ENCODE results near the gene SDK1. TPM values are rescaled to one million over a fixed set of nuclear protein-coding genes. Genes with fewer than 3 reads are reported as not detected.

Gene SDK1
- total RNA-seq, 2 experiments from 2014 or later, result 0.19 to 0.36 TPM

DNA sequence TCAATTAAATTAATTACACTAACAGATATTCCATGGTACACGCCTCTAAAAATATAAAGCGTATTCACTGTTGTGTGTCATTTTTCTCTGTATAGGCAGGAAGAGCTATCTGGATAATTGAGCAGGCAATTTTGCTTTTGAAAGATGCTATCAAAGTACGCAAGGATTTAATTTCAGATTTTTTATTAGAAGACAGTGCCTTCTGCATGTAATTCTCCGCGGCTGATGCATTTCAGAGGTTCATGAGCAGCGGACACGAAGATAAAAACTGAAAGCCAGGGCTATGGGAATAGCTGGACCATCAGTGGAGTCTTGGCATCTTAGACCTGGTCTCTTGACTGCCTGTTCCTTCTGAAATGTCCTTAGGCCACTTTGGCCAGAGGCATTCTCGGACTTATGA is 35.7 kb upstream of the SDK1 start:
- ChIA-PET CTCF (ENCODE audit: unreplicated experiment) (no interaction called here), POLR2A (no interaction called here)
- DNase-seq (ENCODE audit: low spot score), result no peak
- H3K9me2 ChIP-seq (ENCODE audit: insufficient read depth, low read length), result no peaks in the 10 kb centered on the region
- no TSS peak for BruUV-seq (replicated peaks)
- no peak overlapping the region for H2AFZ ChIP-seq (ENCODE audit: low read length)
- TF ChIP-seq EZH2phosphoT487 (IDR thresholded peaks at IDR 0.05; ENCODE audit: borderline replicate concordance, low read depth, low read length), result no peak
- TF ChIP-seq, protein P1, sequence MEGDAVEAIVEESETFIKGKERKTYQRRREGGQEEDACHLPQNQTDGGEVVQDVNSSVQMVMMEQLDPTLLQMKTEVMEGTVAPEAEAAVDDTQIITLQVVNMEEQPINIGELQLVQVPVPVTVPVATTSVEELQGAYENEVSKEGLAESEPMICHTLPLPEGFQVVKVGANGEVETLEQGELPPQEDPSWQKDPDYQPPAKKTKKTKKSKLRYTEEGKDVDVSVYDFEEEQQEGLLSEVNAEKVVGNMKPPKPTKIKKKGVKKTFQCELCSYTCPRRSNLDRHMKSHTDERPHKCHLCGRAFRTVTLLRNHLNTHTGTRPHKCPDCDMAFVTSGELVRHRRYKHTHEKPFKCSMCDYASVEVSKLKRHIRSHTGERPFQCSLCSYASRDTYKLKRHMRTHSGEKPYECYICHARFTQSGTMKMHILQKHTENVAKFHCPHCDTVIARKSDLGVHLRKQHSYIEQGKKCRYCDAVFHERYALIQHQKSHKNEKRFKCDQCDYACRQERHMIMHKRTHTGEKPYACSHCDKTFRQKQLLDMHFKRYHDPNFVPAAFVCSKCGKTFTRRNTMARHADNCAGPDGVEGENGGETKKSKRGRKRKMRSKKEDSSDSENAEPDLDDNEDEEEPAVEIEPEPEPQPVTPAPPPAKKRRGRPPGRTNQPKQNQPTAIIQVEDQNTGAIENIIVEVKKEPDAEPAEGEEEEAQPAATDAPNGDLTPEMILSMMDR (conservative IDR thresholded peaks at IDR 0.05; ENCODE audit: low read length), result no peak
- H4K20me1 ChIP-seq (ENCODE audit: insufficient read depth, low read length), result no peaks in the 10 kb centered on the region
- H3K79me2 ChIP-seq (ENCODE audit: insufficient read depth, low read depth, low read length), result no peaks in the 10 kb centered on the region
- no peaks in the 10 kb centered on the region for H3K4me1 ChIP-seq (ENCODE audit: insufficient read depth, low read length, poor library complexity, severe bottlenecking)
- H3K9me3 ChIP-seq (ENCODE audit: low read length), result no peaks in the 10 kb centered on the region
- no peaks in the 10 kb centered on the region for H3K36me3 ChIP-seq (ENCODE audit: insufficient read depth, low read length)
- H3K27ac ChIP-seq (ENCODE audit: low read depth, low read length, poor library complexity, severe bottlenecking), result no peak overlapping the region
- H3K4me3 ChIP-seq (ENCODE audit: low read depth, low read length, poor library complexity, severe bottlenecking), result no peak overlapping the region
- no peak overlapping the region for H3K4me2 ChIP-seq (ENCODE audit: low read length)
- intact Hi-C loops (cut with micrococcal nuclease; ENCODE audit: unreplicated experiment), result no loop called here

DNA sequence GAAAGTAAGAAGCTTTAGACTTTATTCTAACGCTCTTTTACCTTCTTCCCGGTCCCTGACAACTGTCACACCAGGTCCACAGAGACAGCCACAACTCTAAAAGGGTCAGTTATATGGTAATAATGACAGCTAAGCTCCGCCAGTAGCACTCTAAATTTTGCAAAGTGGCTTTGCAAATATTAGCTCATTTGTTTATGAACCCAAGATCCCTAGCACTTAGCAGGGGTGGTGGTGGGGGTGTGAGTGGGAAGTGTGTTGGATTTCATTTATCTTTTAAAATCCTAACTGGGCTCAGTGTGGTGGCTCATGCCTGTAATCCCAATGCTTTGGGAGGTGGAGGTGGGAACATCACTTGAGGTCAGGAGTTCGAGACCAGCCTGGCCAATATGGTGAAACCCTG is 34.8 kb upstream of the SDK1 start:
- no TSS peak for BruUV-seq (replicated peaks)
- intact Hi-C loops (cut with micrococcal nuclease; ENCODE audit: unreplicated experiment), result no loop called here
- no peaks in the 10 kb centered on the region for H3K36me3 ChIP-seq (ENCODE audit: insufficient read depth, low read length)
- no peaks in the 10 kb centered on the region for H4K20me1 ChIP-seq (ENCODE audit: insufficient read depth, low read length)
- H3K79me2 ChIP-seq (ENCODE audit: insufficient read depth, low read depth, low read length), result no peaks in the 10 kb centered on the region
- POLR2A ChIA-PET, result no interaction called here
- no peak overlapping the region for H2AFZ ChIP-seq (ENCODE audit: low read length)
- TF ChIP-seq, protein P1 (conservative IDR thresholded peaks at IDR 0.05; ENCODE audit: low read length), result no peak
- no peak for TF ChIP-seq EZH2phosphoT487 (IDR thresholded peaks at IDR 0.05; ENCODE audit: borderline replicate concordance, low read depth, low read length)
- H3K4me3 ChIP-seq (ENCODE audit: low read depth, low read length, poor library complexity, severe bottlenecking), result no peak overlapping the region
- DNase-seq (ENCODE audit: low spot score), result no peak
- no peaks in the 10 kb centered on the region for H3K9me2 ChIP-seq (ENCODE audit: insufficient read depth, low read length)
- H3K4me2 ChIP-seq (ENCODE audit: low read length), result no peak overlapping the region
- H3K9me3 ChIP-seq (ENCODE audit: low read length), result no peaks in the 10 kb centered on the region
- no peak overlapping the region for H3K27ac ChIP-seq (ENCODE audit: low read depth, low read length, poor library complexity, severe bottlenecking)
- H3K4me1 ChIP-seq (ENCODE audit: insufficient read depth, low read length, poor library complexity, severe bottlenecking), result no peaks in the 10 kb centered on the region
- CTCF ChIA-PET (ENCODE audit: unreplicated experiment), result no interaction called here

DNA sequence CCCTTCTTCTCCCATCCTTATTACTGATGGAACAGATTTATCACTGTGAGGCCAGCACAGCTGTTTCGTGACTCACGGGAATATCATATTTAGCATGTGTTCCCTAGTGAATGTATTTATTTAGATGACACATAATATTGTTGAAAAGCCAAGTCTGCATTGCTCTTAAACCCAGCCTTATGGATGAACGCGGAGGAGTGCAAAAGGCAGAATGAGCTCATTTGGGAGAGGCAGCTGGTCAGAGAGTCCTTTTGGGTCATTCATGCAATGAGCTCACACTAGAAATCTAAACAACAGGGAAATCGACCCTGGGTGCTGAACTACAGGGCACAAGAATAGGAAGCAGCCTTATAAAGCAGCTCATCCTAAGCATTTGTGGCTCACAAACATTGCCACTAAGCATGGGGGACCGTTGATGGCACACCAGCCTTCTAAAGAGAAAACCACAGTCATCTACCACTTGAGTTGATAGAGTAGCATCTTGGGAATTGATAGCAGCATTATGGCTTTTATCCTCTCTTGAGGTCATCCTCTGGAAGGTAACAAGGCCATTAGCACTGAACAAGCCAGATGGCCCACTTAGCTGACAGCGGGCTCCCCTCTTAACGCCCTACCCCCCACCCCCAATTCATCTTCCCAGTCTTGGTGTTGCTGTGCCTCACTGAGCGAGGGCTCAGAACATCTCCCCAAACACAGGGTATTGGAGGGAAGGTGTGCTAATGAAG is 32.9 kb upstream of the SDK1 start:
- POLR2A ChIA-PET, result interaction anchor here (0.6 kb wide), 1 partner anchor 175 kb away, joined by 5 read pairs; no protein-coding TSS in a partner anchor
- no peak overlapping the region for H3K27ac ChIP-seq (ENCODE audit: low read depth, low read length, poor library complexity, severe bottlenecking)

More for the DNA sequence above, 32.9 kb upstream of the SDK1 start:
- Histone ChIP-seq H3K79me2 (ENCODE audit: insufficient read depth, low read depth, low read length) (no peaks in the 10 kb centered on the region), H4K20me1 (ENCODE audit: insufficient read depth, low read length) (no peaks in the 10 kb centered on the region), H3K36me3 (ENCODE audit: insufficient read depth, low read length) (no peaks in the 10 kb centered on the region), H3K4me3 (ENCODE audit: low read depth, low read length, poor library complexity, severe bottlenecking) (no peak overlapping the region), H3K4me2 (ENCODE audit: low read length) (no peak overlapping the region), H3K9me2 (ENCODE audit: insufficient read depth, low read length) (no peaks in the 10 kb centered on the region), H3K9me3 (ENCODE audit: low read length) (no peaks in the 10 kb centered on the region), H2AFZ (ENCODE audit: low read length) (no peak overlapping the region), H3K4me1 (ENCODE audit: insufficient read depth, low read length, poor library complexity, severe bottlenecking) (no peaks in the 10 kb centered on the region)
- TF ChIP-seq, protein P1 (conservative IDR thresholded peaks at IDR 0.05; ENCODE audit: low read length), result no peak
- TF ChIP-seq EZH2phosphoT487 (IDR thresholded peaks at IDR 0.05; ENCODE audit: borderline replicate concordance, low read depth, low read length), result no peak
- CTCF ChIA-PET (ENCODE audit: unreplicated experiment), result no interaction called here
- BruUV-seq (replicated peaks), result no TSS peak
- intact Hi-C loops (cut with micrococcal nuclease; ENCODE audit: unreplicated experiment), result no loop called here
- DNase-seq (ENCODE audit: low spot score), result no peak

Data from OCI-LY7 (cell line).